ENCODE results near the gene BARD1. TPM values are rescaled to one million over a fixed set of nuclear protein-coding genes. Genes with fewer than 3 reads are reported as not detected.
"Not testable (repeated sequence)": the region's sequence is repeated elsewhere in the genome, so short reads cannot be mapped to it uniquely, and the experiment has no call there.

BARD1 gene
- total RNA-seq, 1 donor from 2014 or later = 8.1 TPM

- Histone ChIP-seq H3K27me3 (ENCODE audit: low read depth) (no peaks in the 10 kb centered on the region), H3K9me3 (replicated peaks) (no peaks in the 10 kb centered on the region), H3K36me3 (peaks cover 5% of the 10 kb centered on the region), H3K27ac (replicated peaks) (no peak overlapping the region), H3K4me3 (no peak overlapping the region), H3K4me1 (peaks cover 4% of the 10 kb centered on the region)
- no peak for TF ChIP-seq CTCF (IDR thresholded peaks at IDR 0.05; ENCODE audit: borderline replicate concordance)
- intact Hi-C loops (cut with micrococcal nuclease) = no loop called here
- no peak for DNase-seq
Observed at GRCh38 chr2:214796911-214797310, 12.6 kb downstream of the BARD1 start.

- H3K4me3 ChIP-seq; H3K27me3 ChIP-seq (ENCODE audit: low read depth); H3K4me1 ChIP-seq; H3K27ac ChIP-seq (replicated peaks); DNase-seq; intact Hi-C loops (cut with micrococcal nuclease): not testable (repeated sequence)
- Histone ChIP-seq H3K9me3 (replicated peaks) (peaks cover 32% of the 10 kb centered on the region), H3K36me3 (peaks cover 31% of the 10 kb centered on the region)
Observed at GRCh38 chr2:214783181-214783580, 26.3 kb downstream of the BARD1 start.

- peaks cover 32% of the 10 kb centered on the region for H3K9me3 ChIP-seq (replicated peaks)
- H3K36me3 ChIP-seq = peaks cover 31% of the 10 kb centered on the region
- no peak overlapping the region for H3K4me3 ChIP-seq
- no peaks in the 10 kb centered on the region for H3K27me3 ChIP-seq (ENCODE audit: low read depth)
- no peaks in the 10 kb centered on the region for H3K4me1 ChIP-seq
- intact Hi-C loops (cut with micrococcal nuclease) = no loop called here
- no peak overlapping the region for H3K27ac ChIP-seq (replicated peaks)
- TF ChIP-seq CTCF (IDR thresholded peaks at IDR 0.05; ENCODE audit: borderline replicate concordance) = no peak
- no peak for DNase-seq
Observed at GRCh38 chr2:214782671-214783070, 26.8 kb downstream of the BARD1 start.

- no peak for TF ChIP-seq CTCF (IDR thresholded peaks at IDR 0.05; ENCODE audit: borderline replicate concordance)
- H3K36me3 ChIP-seq = peaks cover 38% of the 10 kb centered on the region
- H3K27me3 ChIP-seq (ENCODE audit: low read depth) = no peaks in the 10 kb centered on the region
- intact Hi-C loops (cut with micrococcal nuclease) = no loop called here
- H3K27ac ChIP-seq (replicated peaks) = no peak overlapping the region
- peaks cover 32% of the 10 kb centered on the region for H3K9me3 ChIP-seq (replicated peaks)
- no peak overlapping the region for H3K4me3 ChIP-seq
- no peaks in the 10 kb centered on the region for H3K4me1 ChIP-seq
- DNase-seq = no peak
Observed at GRCh38 chr2:214781226-214781625, 28.3 kb downstream of the BARD1 start.

- DNase-seq = no peak
- no peaks in the 10 kb centered on the region for H3K27me3 ChIP-seq (ENCODE audit: low read depth)
- no peak for TF ChIP-seq CTCF (IDR thresholded peaks at IDR 0.05; ENCODE audit: borderline replicate concordance)
- peaks cover 5% of the 10 kb centered on the region for H3K9me3 ChIP-seq (replicated peaks)
- peaks cover 35% of the 10 kb centered on the region for H3K36me3 ChIP-seq
- intact Hi-C loops (cut with micrococcal nuclease) = no loop called here
- H3K27ac ChIP-seq (replicated peaks) = no peak overlapping the region
- no peak overlapping the region for H3K4me3 ChIP-seq
- peaks cover 16% of the 10 kb centered on the region for H3K4me1 ChIP-seq
Observed at GRCh38 chr2:214775971-214776370, 33.5 kb downstream of the BARD1 start.

- no peak for TF ChIP-seq CTCF (IDR thresholded peaks at IDR 0.05; ENCODE audit: borderline replicate concordance)
- H3K27me3 ChIP-seq (ENCODE audit: low read depth) = no peaks in the 10 kb centered on the region
Observed at GRCh38 chr2:214774108-214774507, 35.4 kb downstream of the BARD1 start.

More at GRCh38 chr2:214774108-214774507, 35.4 kb downstream of the BARD1 start:
- intact Hi-C loops (cut with micrococcal nuclease) = no loop called here
- Histone ChIP-seq H3K4me3 (no peak overlapping the region), H3K4me1 (peaks cover 16% of the 10 kb centered on the region), H3K9me3 (replicated peaks) (peaks cover 5% of the 10 kb centered on the region), H3K27ac (replicated peaks) (no peak overlapping the region), H3K36me3 (peaks cover 20% of the 10 kb centered on the region)
- no peak for DNase-seq
